H9 (cell line): ENCODE measurements around the gene CNDP1. TPM values are rescaled to one million over a fixed set of nuclear protein-coding genes. Genes with fewer than 3 reads are reported as not detected.

ENCODE experiments used
- DNase-seq: peaks from one replicate; pipeline ENCODE4 v3.0.0-alpha.2; 2017
- H2AFZ ChIP-seq: one replicate; pipeline ENCODE4 v1.6.1; 2013; ENCODE audit warnings: mild to moderate bottlenecking, low read length, control low read depth, moderate library complexity
- H2AK5ac ChIP-seq: 2 replicates; pipeline ENCODE4 v1.6.1; 2013; ENCODE audit warnings: low read length, control low read depth, mixed read lengths; ENCODE audit not compliant: insufficient read length
- H2BK120ac ChIP-seq: one replicate; pipeline ENCODE4 v1.6.1; 2013; ENCODE audit warnings: low read depth, mild to moderate bottlenecking, low read length, control low read depth, inconsistent platforms; ENCODE audit not compliant: poor library complexity, severe bottlenecking
- H2BK12ac ChIP-seq: 2 replicates; pipeline ENCODE4 v1.6.1; 2013; ENCODE audit warnings: low read length, control low read depth, mixed read lengths, low read depth; ENCODE audit not compliant: insufficient read length
- H2BK15ac ChIP-seq: 2 replicates; pipeline ENCODE4 v1.6.1; 2013; ENCODE audit warnings: low read depth, low read length, control low read depth
- H2BK20ac ChIP-seq: one replicate; pipeline ENCODE4 v1.6.1; 2013; ENCODE audit warnings: low read depth, mild to moderate bottlenecking, low read length, control low read depth, inconsistent platforms; ENCODE audit not compliant: poor library complexity, severe bottlenecking
- H2BK5ac ChIP-seq: 2 replicates; pipeline ENCODE4 v1.6.1; 2013; ENCODE audit warnings: low read length, control low read depth, mixed read lengths; ENCODE audit not compliant: insufficient read length
- H3K14ac ChIP-seq: 2 replicates; pipeline ENCODE4 v1.6.1; 2013; ENCODE audit warnings: low read length, control low read depth; ENCODE audit not compliant: insufficient read depth
- H3K18ac ChIP-seq: 2 replicates; pipeline ENCODE4 v1.6.1; 2013; ENCODE audit warnings: low read depth, mild to moderate bottlenecking, mixed read lengths, low read length, control low read depth; ENCODE audit not compliant: insufficient read length
- H3K23ac ChIP-seq: 2 replicates; pipeline ENCODE4 v1.6.1; 2013; ENCODE audit warnings: low read length, control low read depth, mixed read lengths, low read depth; ENCODE audit not compliant: insufficient read length
- H3K23me2 ChIP-seq: 2 replicates; pipeline ENCODE4 v1.6.1; 2013; ENCODE audit warnings: low read depth, mild to moderate bottlenecking, mixed read lengths, low read length, control low read depth; ENCODE audit not compliant: insufficient read length, poor library complexity, severe bottlenecking
- H3K27ac ChIP-seq: 2 replicates; pipeline ENCODE4 v1.5.1; 2013; ENCODE audit warnings: low read length, control low read depth, mixed read lengths, low read depth; ENCODE audit not compliant: insufficient read length
- H3K27me3 ChIP-seq: 2 replicates; pipeline ENCODE4 v1.6.1; 2013; ENCODE audit warnings: low read length, control low read depth, inconsistent platforms; ENCODE audit not compliant: insufficient read depth
- H3K4ac ChIP-seq: 2 replicates; pipeline ENCODE4 v1.6.1; 2013; ENCODE audit warnings: low read depth, mild to moderate bottlenecking, control low read depth, inconsistent platforms, low read length, moderate library complexity
- H3K4me1 ChIP-seq: 2 replicates; pipeline ENCODE4 v1.6.1; 2013; ENCODE audit warnings: low read length, control low read depth, inconsistent platforms; ENCODE audit not compliant: insufficient read depth
- H3K4me2 ChIP-seq: 2 replicates; pipeline ENCODE4 v1.6.1; 2013; ENCODE audit warnings: low read length, control low read depth, mixed read lengths; ENCODE audit not compliant: insufficient read length, insufficient read depth
- H3K56ac ChIP-seq: 2 replicates; pipeline ENCODE4 v1.6.1; 2013; ENCODE audit warnings: low read depth, mild to moderate bottlenecking, mixed read lengths, low read length, control low read depth; ENCODE audit not compliant: insufficient read length
- H3K79me1 ChIP-seq: 2 replicates; pipeline ENCODE4 v1.6.1; 2013; ENCODE audit warnings: low read depth, mild to moderate bottlenecking, moderate library complexity, low read length, control low read depth, inconsistent platforms; ENCODE audit not compliant: insufficient read depth, poor library complexity, severe bottlenecking
- H3K79me2 ChIP-seq: 2 replicates; pipeline ENCODE4 v1.6.1; 2013; ENCODE audit warnings: low read length, control low read depth, inconsistent platforms; ENCODE audit not compliant: insufficient read depth
- H3K9ac ChIP-seq: 2 replicates; pipeline ENCODE4 v1.6.1; 2013; ENCODE audit warnings: low read length, control low read depth, mixed read lengths; ENCODE audit not compliant: insufficient read length; ENCODE audit errors: extremely low read depth
- H3K9me3 ChIP-seq: one replicate; pipeline ENCODE4 v1.6.1; 2013; ENCODE audit warnings: low read depth, low read length, inconsistent platforms; ENCODE audit not compliant: control insufficient read depth
- H3T11ph ChIP-seq: one replicate; pipeline ENCODE4 v1.6.1; 2013; ENCODE audit warnings: mild to moderate bottlenecking, low read length, control low read depth, inconsistent platforms
- H4K20me1 ChIP-seq: one replicate; pipeline ENCODE4 v1.6.1; 2013; ENCODE audit not compliant: control insufficient read depth, insufficient read length, insufficient read depth
- H4K5ac ChIP-seq: 2 replicates; pipeline ENCODE4 v1.6.1; 2013; ENCODE audit warnings: low read depth, mild to moderate bottlenecking, mixed read lengths, low read length, control low read depth; ENCODE audit not compliant: insufficient read length
- H4K8ac ChIP-seq: replicated peaks from 2 replicates; pipeline ENCODE4 v1.6.1; 2013; ENCODE audit warnings: low read length, control low read depth, mixed read lengths, low read depth; ENCODE audit not compliant: insufficient read length
- H4K91ac ChIP-seq: 2 replicates; pipeline ENCODE4 v1.6.1; 2013; ENCODE audit warnings: low read depth, mild to moderate bottlenecking, moderate library complexity, mixed read lengths, low read length, control low read depth; ENCODE audit not compliant: insufficient read length
- H3K27ac Mint-ChIP-seq, 3 experiments: 2 replicates in 2 of 3; 3 replicates in 1 of 3; pipeline ENCODE4 v1.8.0; 2020 to 2021; ENCODE audit warnings: mixed read lengths in 3 of 3, mild to moderate bottlenecking in 1 of 3, moderate library complexity in 1 of 3
- H3K27me3 Mint-ChIP-seq: 2 replicates; pipeline ENCODE4 v1.8.0; 2021; ENCODE audit warnings: low read depth, mild to moderate bottlenecking, moderate library complexity, mixed read lengths
- H3K36me3 Mint-ChIP-seq, 3 experiments: 2 replicates in 2 of 3; 3 replicates in 1 of 3; pipeline ENCODE4 v1.8.0; 2020 to 2021; ENCODE audit warnings: low read depth in 3 of 3, mixed read lengths in 3 of 3; ENCODE audit not compliant: insufficient read depth in 1 of 3
- H3K4me1 Mint-ChIP-seq, 2 experiments: 2 replicates each; pipeline ENCODE4 v1.8.0; 2020; ENCODE audit warnings: mixed read lengths in 2 of 2
- H3K4me3 Mint-ChIP-seq, 2 experiments: 2 replicates in 1 of 2; 3 replicates in 1 of 2; pipeline ENCODE4 v1.8.0; 2020 to 2021; ENCODE audit warnings: mild to moderate bottlenecking in 2 of 2, mixed read lengths in 2 of 2, moderate library complexity in 1 of 2
- H3K9me3 Mint-ChIP-seq, 2 experiments: 2 replicates in 1 of 2; 3 replicates in 1 of 2; pipeline ENCODE4 v1.8.0; 2020; ENCODE audit warnings: mild to moderate bottlenecking in 2 of 2, mixed read lengths in 2 of 2, moderate library complexity in 1 of 2
- WGBS: extraction: QIAGEN DNeasy Blood & Tissue Kit; methylation state at CpG from one replicate; pipeline ENCODE4 v1.1.7; 2013; ENCODE audit warnings: missing lambda C conversion rate, low lambda C conversion rate, mixed read lengths; ENCODE audit not compliant: insufficient read length; ENCODE audit errors: extremely low coverage; 5-methylcytosine and 5-hydroxymethylcytosine counted together
- total RNA-seq: library from RNA; stranded (reverse); gene quantifications from 2 replicates; pipeline ENCODE4 v1.2.1, GENCODE V29; 2021
- TF ChIP-seq, protein P1 (sequence below): fragments of 200-600 bp; sonication (generic); conservative IDR thresholded peaks from 3 replicates; pipeline ENCODE4 v1.8.0; 2021; ENCODE audit warnings: antibody characterized with exemption, mild to moderate bottlenecking

The CNDP1 gene
- total RNA-seq, 1 experiment from 2014 or later = not detected

DNA sequence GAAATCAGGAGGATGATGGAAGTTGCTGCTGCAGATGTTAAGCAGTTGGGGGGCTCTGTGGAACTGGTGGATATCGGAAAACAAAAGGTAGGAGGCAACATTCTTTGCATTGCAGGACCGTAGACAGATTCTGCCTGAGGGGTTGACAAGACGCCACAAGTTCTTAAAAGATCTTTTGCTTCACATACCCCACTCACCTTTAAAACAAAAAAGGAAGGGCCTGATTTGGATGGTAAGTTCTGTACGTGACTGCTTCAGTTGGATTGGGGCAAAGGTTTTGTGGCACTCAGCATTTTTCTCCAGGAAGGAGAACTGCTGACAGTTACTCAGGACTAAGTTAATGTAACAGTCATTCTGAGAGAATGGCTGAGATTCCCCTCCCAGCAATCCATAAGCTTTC is 32.9 kb upstream of the CNDP1 start:
- H3K9ac ChIP-seq = no peak overlapping the region
- H4K5ac ChIP-seq = no peak overlapping the region
- H2BK120ac ChIP-seq = no peak overlapping the region
- H3T11ph ChIP-seq = no peak overlapping the region
- H3K79me2 ChIP-seq = peaks cover 9% of the 10 kb centered on the region; the same call in 1 of the 2 replicates
- H3K14ac ChIP-seq = no peak overlapping the region
- no peak overlapping the region for H4K91ac ChIP-seq
- no peak overlapping the region for H3K56ac ChIP-seq
- TF ChIP-seq, protein P1, sequence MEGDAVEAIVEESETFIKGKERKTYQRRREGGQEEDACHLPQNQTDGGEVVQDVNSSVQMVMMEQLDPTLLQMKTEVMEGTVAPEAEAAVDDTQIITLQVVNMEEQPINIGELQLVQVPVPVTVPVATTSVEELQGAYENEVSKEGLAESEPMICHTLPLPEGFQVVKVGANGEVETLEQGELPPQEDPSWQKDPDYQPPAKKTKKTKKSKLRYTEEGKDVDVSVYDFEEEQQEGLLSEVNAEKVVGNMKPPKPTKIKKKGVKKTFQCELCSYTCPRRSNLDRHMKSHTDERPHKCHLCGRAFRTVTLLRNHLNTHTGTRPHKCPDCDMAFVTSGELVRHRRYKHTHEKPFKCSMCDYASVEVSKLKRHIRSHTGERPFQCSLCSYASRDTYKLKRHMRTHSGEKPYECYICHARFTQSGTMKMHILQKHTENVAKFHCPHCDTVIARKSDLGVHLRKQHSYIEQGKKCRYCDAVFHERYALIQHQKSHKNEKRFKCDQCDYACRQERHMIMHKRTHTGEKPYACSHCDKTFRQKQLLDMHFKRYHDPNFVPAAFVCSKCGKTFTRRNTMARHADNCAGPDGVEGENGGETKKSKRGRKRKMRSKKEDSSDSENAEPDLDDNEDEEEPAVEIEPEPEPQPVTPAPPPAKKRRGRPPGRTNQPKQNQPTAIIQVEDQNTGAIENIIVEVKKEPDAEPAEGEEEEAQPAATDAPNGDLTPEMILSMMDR = no peak
- WGBS = no CpG with 5 or more reads among the region's 4 CpGs
- H3K9me3 Mint-ChIP-seq = no peaks in the 10 kb centered on the region
- H3K4me2 ChIP-seq = no peak overlapping the region
- no peak overlapping the region for H2AK5ac ChIP-seq
- peaks cover 7% of the 10 kb centered on the region for H3K23me2 ChIP-seq
- H2BK12ac ChIP-seq = no peak overlapping the region
- H3K27ac Mint-ChIP-seq = peak overlapping the region in 1 of 3 experiments; percentile 57; a peak in 2 of 7 replicates
- H3K27me3 Mint-ChIP-seq = no peaks in the 10 kb centered on the region
- no peak overlapping the region for H3K4ac ChIP-seq
- H3K4me1 Mint-ChIP-seq = peaks cover 26 to 30% of the 10 kb centered on the region in 2 experiments
- no peak overlapping the region for H2BK20ac ChIP-seq
- H3K27ac ChIP-seq = no peak overlapping the region
- H4K20me1 ChIP-seq = no peaks in the 10 kb centered on the region
- DNase-seq = no peak
- no peak overlapping the region for H3K23ac ChIP-seq
- H4K8ac ChIP-seq = no peak overlapping the region
- H3K79me1 ChIP-seq = peaks cover 7% of the 10 kb centered on the region
- no peaks in the 10 kb centered on the region for H3K9me3 ChIP-seq
- peaks cover 45 to 69% (median 69%) of the 10 kb centered on the region in 3 experiments for H3K36me3 Mint-ChIP-seq
- no peak overlapping the region for H3K4me3 Mint-ChIP-seq
- no peak overlapping the region for H2BK5ac ChIP-seq
- H3K18ac ChIP-seq = no peak overlapping the region
- no peaks in the 10 kb centered on the region for H3K27me3 ChIP-seq
- H2BK15ac ChIP-seq = no peak overlapping the region
- H3K4me1 ChIP-seq = peaks cover 3% of the 10 kb centered on the region; the same call in 1 of the 2 replicates
- H2AFZ ChIP-seq = no peak overlapping the region
